Astrocyte (in vitro differentiated cells and primary cell): ENCODE data around the gene TST. TPM values are rescaled to one million over a fixed set of nuclear protein-coding genes. Genes with fewer than 3 reads are reported as not detected.

ENCODE experiments used
- DNase-seq: peaks from one replicate; pipeline ENCODE4 v3.0.0-alpha.2; 2010; ENCODE audit warnings: low read depth
- FAIRE-seq: peaks from 2 replicates; lab custom pipeline; 2011; peaks lifted over from hg19 to GRCh38; lab: Jason Lieb, UNC
- H2AFZ ChIP-seq: 2 replicates; pipeline ENCODE4 v1.6.0; 2012; ENCODE audit warnings: low read depth, low read length, inconsistent platforms
- H3K27ac ChIP-seq: 2 replicates; pipeline ENCODE4 v1.5.1; 2011; ENCODE audit warnings: low read depth, low read length, inconsistent platforms
- H3K27me3 ChIP-seq: 2 replicates; pipeline ENCODE4 v1.6.0; 2011; ENCODE audit warnings: low read length, inconsistent platforms; ENCODE audit not compliant: insufficient read depth
- H3K36me3 ChIP-seq: 2 replicates; pipeline ENCODE4 v1.5.1; 2011; ENCODE audit warnings: low read length, inconsistent platforms; ENCODE audit not compliant: insufficient read depth
- H3K4me1 ChIP-seq: 2 replicates; pipeline ENCODE4 v1.5.1; 2011; ENCODE audit warnings: low read length, inconsistent platforms; ENCODE audit not compliant: insufficient read depth
- H3K4me2 ChIP-seq: 2 replicates; pipeline ENCODE4 v1.6.0; 2012; ENCODE audit warnings: low read length, inconsistent platforms
- H3K4me3 ChIP-seq: 2 replicates; pipeline ENCODE4 v1.5.1; 2011; ENCODE audit warnings: low read depth, mild to moderate bottlenecking, low read length, inconsistent platforms; ENCODE audit not compliant: insufficient read depth
- H3K79me2 ChIP-seq: 2 replicates; pipeline ENCODE4 v1.6.0; 2012; ENCODE audit warnings: mild to moderate bottlenecking, low read length, inconsistent platforms; ENCODE audit not compliant: insufficient read depth
- H3K9ac ChIP-seq: 2 replicates; pipeline ENCODE4 v1.6.0; 2012; ENCODE audit warnings: mild to moderate bottlenecking, low read length, inconsistent platforms
- H3K9me3 ChIP-seq: 2 replicates; pipeline ENCODE4 v1.5.1; 2012; ENCODE audit warnings: low read depth, mild to moderate bottlenecking, low read length, inconsistent platforms; ENCODE audit not compliant: insufficient read depth
- H4K20me1 ChIP-seq: 2 replicates; pipeline ENCODE4 v1.6.0; 2012; ENCODE audit warnings: low read length, inconsistent platforms; ENCODE audit not compliant: insufficient read depth
- H3K27ac Mint-ChIP-seq: one replicate; pipeline ENCODE4 v1.8.0; 2021; ENCODE audit warnings: mild to moderate bottlenecking, mixed read lengths; ENCODE audit not compliant: unreplicated experiment
- H3K27me3 Mint-ChIP-seq: one replicate; pipeline ENCODE4 v1.8.0; 2021; ENCODE audit warnings: low read depth, mixed read lengths; ENCODE audit not compliant: unreplicated experiment
- H3K36me3 Mint-ChIP-seq: one replicate; pipeline ENCODE4 v1.8.0; 2021; ENCODE audit warnings: low read depth, mixed read lengths; ENCODE audit not compliant: unreplicated experiment
- H3K4me1 Mint-ChIP-seq: one replicate; pipeline ENCODE4 v1.8.0; 2021; ENCODE audit warnings: low read depth, mixed read lengths; ENCODE audit not compliant: unreplicated experiment
- H3K4me3 Mint-ChIP-seq: one replicate; pipeline ENCODE4 v1.8.0; 2021; ENCODE audit warnings: mild to moderate bottlenecking, moderate library complexity, mixed read lengths; ENCODE audit not compliant: unreplicated experiment
- H3K9me3 Mint-ChIP-seq: one replicate; pipeline ENCODE4 v1.8.0; 2021; ENCODE audit warnings: mild to moderate bottlenecking, mixed read lengths; ENCODE audit not compliant: unreplicated experiment
- EZH2 ChIP-seq: IDR thresholded peaks from 2 replicates; pipeline ENCODE4 v1.6.1; 2012; ENCODE audit warnings: mild to moderate bottlenecking, low read length, inconsistent platforms; ENCODE audit not compliant: insufficient read depth
- total RNA-seq: library from RNA; stranded (reverse); gene quantifications from 2 replicates; pipeline ENCODE4 v1.2.1, GENCODE V29; 2021
- TF ChIP-seq, protein P1 (sequence below): IDR thresholded peaks from 2 replicates; pipeline ENCODE4 v1.5.1; 2011; ENCODE audit warnings: low read depth, mild to moderate bottlenecking, inconsistent platforms, low read length, moderate library complexity; ENCODE audit not compliant: insufficient read depth

Gene TST
- total RNA-seq, 1 donor from 2014 or later: 32.2 TPM

- no peak for TF ChIP-seq EZH2
- TF ChIP-seq, protein P1, sequence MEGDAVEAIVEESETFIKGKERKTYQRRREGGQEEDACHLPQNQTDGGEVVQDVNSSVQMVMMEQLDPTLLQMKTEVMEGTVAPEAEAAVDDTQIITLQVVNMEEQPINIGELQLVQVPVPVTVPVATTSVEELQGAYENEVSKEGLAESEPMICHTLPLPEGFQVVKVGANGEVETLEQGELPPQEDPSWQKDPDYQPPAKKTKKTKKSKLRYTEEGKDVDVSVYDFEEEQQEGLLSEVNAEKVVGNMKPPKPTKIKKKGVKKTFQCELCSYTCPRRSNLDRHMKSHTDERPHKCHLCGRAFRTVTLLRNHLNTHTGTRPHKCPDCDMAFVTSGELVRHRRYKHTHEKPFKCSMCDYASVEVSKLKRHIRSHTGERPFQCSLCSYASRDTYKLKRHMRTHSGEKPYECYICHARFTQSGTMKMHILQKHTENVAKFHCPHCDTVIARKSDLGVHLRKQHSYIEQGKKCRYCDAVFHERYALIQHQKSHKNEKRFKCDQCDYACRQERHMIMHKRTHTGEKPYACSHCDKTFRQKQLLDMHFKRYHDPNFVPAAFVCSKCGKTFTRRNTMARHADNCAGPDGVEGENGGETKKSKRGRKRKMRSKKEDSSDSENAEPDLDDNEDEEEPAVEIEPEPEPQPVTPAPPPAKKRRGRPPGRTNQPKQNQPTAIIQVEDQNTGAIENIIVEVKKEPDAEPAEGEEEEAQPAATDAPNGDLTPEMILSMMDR: no peak
- no peaks in the 10 kb centered on the region for H3K9me3 ChIP-seq
- no peaks in the 10 kb centered on the region for H3K79me2 ChIP-seq
- H3K27ac ChIP-seq: no peak overlapping the region
- H4K20me1 ChIP-seq: no peaks in the 10 kb centered on the region
- H3K4me3 Mint-ChIP-seq: no peak overlapping the region
- no peak overlapping the region for H3K27ac Mint-ChIP-seq
- H3K36me3 Mint-ChIP-seq: no peaks in the 10 kb centered on the region
- H3K4me2 ChIP-seq: no peak overlapping the region
- peaks cover 9% of the 10 kb centered on the region for H3K27me3 ChIP-seq
- H3K36me3 ChIP-seq: no peaks in the 10 kb centered on the region
- H3K9me3 Mint-ChIP-seq: peaks cover 11% of the 10 kb centered on the region
- FAIRE-seq (no peak), DNase-seq (no peak)
- H3K4me1 Mint-ChIP-seq: no peaks in the 10 kb centered on the region
- H3K4me3 ChIP-seq: no peak overlapping the region
- H2AFZ ChIP-seq: no peak overlapping the region
- H3K27me3 Mint-ChIP-seq: peaks cover 36% of the 10 kb centered on the region
- H3K4me1 ChIP-seq: no peaks in the 10 kb centered on the region
- H3K9ac ChIP-seq: no peak overlapping the region
Measured at GRCh38 chr22:37000676-37001534, 18.3 kb downstream of the TST start.

- no peak overlapping the region for H3K9ac ChIP-seq
- TF ChIP-seq, protein P1: no peak
- no peak for TF ChIP-seq EZH2
- no peaks in the 10 kb centered on the region for H3K4me1 ChIP-seq
- peaks cover 39% of the 10 kb centered on the region for H3K27me3 Mint-ChIP-seq
- H3K9me3 Mint-ChIP-seq: peaks cover 2% of the 10 kb centered on the region
- peaks cover 7% of the 10 kb centered on the region for H3K27me3 ChIP-seq
- no peak for DNase-seq
- H3K4me2 ChIP-seq: no peak overlapping the region
- no peaks in the 10 kb centered on the region for H4K20me1 ChIP-seq
- H3K27ac ChIP-seq: no peak overlapping the region
- H3K4me1 Mint-ChIP-seq: no peaks in the 10 kb centered on the region
- FAIRE-seq: no peak
- no peak overlapping the region for H3K27ac Mint-ChIP-seq
- H3K4me3 ChIP-seq: no peak overlapping the region
- no peaks in the 10 kb centered on the region for H3K79me2 ChIP-seq
- H3K9me3 ChIP-seq: no peaks in the 10 kb centered on the region
- no peak overlapping the region for H2AFZ ChIP-seq
- H3K4me3 Mint-ChIP-seq: no peak overlapping the region
- H3K36me3 Mint-ChIP-seq: no peaks in the 10 kb centered on the region
- no peaks in the 10 kb centered on the region for H3K36me3 ChIP-seq
Measured at GRCh38 chr22:36999463-36999862, 19.8 kb downstream of the TST start.
